ENCODE results near the gene DLK2.

DNA sequence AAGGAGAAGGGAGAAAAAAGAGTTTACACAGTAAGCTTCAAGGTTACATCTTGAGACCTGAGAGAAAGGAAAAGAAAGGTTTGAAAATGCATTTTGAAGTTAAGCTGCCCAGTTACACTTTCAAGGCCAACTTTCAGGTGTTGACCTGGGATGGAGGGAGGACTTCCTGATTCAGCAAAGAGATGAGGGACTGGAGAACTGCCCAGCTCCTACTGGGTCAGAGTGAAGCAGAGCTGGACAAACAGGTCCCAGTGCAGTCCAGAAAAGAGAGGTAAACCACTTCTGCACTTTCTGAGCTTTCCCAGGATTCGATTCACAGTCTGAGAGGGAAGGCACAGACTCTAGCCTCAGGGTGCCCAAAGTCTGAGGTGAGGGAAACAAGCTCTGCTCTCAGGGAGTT is 16.1 kb upstream of the DLK2 start:
- TF ChIP-seq EZH2phosphoT487 (IDR thresholded peaks at IDR 0.05; ENCODE audit: borderline replicate concordance) (no peak), ZNF274 (IDR thresholded peaks at IDR 0.05; ENCODE audit: low read depth, low read length) (no peak), ZFX (IDR thresholded peaks at IDR 0.05) (no peak), SP1 (IDR thresholded peaks at IDR 0.05; ENCODE audit: low read depth) (no peak), YY1 (IDR thresholded peaks at IDR 0.05; ENCODE audit: extremely low read depth, insufficient replicate concordance, low read depth, low read length) (no peak), JUND (IDR thresholded peaks at IDR 0.05) (no peak), POLR2A (IDR thresholded peaks at IDR 0.05; ENCODE audit: borderline replicate concordance, extremely low read depth, insufficient read depth, insufficient read length) (no peak), SIN3A (IDR thresholded peaks at IDR 0.05; ENCODE audit: low read depth) (no peak)
- TF ChIP-seq, protein P1, sequence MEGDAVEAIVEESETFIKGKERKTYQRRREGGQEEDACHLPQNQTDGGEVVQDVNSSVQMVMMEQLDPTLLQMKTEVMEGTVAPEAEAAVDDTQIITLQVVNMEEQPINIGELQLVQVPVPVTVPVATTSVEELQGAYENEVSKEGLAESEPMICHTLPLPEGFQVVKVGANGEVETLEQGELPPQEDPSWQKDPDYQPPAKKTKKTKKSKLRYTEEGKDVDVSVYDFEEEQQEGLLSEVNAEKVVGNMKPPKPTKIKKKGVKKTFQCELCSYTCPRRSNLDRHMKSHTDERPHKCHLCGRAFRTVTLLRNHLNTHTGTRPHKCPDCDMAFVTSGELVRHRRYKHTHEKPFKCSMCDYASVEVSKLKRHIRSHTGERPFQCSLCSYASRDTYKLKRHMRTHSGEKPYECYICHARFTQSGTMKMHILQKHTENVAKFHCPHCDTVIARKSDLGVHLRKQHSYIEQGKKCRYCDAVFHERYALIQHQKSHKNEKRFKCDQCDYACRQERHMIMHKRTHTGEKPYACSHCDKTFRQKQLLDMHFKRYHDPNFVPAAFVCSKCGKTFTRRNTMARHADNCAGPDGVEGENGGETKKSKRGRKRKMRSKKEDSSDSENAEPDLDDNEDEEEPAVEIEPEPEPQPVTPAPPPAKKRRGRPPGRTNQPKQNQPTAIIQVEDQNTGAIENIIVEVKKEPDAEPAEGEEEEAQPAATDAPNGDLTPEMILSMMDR (IDR thresholded peaks at IDR 0.05 in 2 of 3, conservative IDR thresholded peaks at IDR 0.05 in 1 of 3; ENCODE audit: borderline replicate concordance in 1 of 3, insufficient read depth in 1 of 3, low read depth in 2 of 3, low read length in 2 of 3) = no peak
- TF ChIP-seq, protein P2, sequence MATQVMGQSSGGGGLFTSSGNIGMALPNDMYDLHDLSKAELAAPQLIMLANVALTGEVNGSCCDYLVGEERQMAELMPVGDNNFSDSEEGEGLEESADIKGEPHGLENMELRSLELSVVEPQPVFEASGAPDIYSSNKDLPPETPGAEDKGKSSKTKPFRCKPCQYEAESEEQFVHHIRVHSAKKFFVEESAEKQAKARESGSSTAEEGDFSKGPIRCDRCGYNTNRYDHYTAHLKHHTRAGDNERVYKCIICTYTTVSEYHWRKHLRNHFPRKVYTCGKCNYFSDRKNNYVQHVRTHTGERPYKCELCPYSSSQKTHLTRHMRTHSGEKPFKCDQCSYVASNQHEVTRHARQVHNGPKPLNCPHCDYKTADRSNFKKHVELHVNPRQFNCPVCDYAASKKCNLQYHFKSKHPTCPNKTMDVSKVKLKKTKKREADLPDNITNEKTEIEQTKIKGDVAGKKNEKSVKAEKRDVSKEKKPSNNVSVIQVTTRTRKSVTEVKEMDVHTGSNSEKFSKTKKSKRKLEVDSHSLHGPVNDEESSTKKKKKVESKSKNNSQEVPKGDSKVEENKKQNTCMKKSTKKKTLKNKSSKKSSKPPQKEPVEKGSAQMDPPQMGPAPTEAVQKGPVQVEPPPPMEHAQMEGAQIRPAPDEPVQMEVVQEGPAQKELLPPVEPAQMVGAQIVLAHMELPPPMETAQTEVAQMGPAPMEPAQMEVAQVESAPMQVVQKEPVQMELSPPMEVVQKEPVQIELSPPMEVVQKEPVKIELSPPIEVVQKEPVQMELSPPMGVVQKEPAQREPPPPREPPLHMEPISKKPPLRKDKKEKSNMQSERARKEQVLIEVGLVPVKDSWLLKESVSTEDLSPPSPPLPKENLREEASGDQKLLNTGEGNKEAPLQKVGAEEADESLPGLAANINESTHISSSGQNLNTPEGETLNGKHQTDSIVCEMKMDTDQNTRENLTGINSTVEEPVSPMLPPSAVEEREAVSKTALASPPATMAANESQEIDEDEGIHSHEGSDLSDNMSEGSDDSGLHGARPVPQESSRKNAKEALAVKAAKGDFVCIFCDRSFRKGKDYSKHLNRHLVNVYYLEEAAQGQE (IDR thresholded peaks at IDR 0.05; ENCODE audit: low read depth) = no peak

All from HCT116 (cell line).